HAP-1 (cell line): ENCODE data around the gene VMO1.

Source experiments
- DNase-seq, 2 experiments: peaks; one replicate each; pipeline ENCODE4 v3.0.0-alpha.2; 2016 to 2020; ENCODE audit warnings: low spot score in 2 of 2
- H3K27me3 ChIP-seq: fragments of 250-450 bp; sonication (Bioruptor Pico); 2 replicates; pipeline ENCODE4 v1.5.1; 2020; ENCODE audit warnings: low read depth, mild to moderate bottlenecking, moderate library complexity
- H3K36me3 ChIP-seq: fragments of 250-450 bp; sonication (Bioruptor Pico); replicated peaks from 2 replicates; pipeline ENCODE4 v1.5.1; 2020; ENCODE audit warnings: mild to moderate bottlenecking
- H3K4me1 ChIP-seq: fragments of 250-450 bp; sonication (Bioruptor Pico); 2 replicates; pipeline ENCODE4 v1.5.1; 2020; ENCODE audit warnings: mild to moderate bottlenecking
- H3K4me3 ChIP-seq: fragments of 250-450 bp; sonication (Bioruptor Pico); 2 replicates; pipeline ENCODE4 v1.5.1; 2020; ENCODE audit warnings: mild to moderate bottlenecking, moderate library complexity
- H3K9me3 ChIP-seq: fragments of 250-450 bp; sonication (Bioruptor Pico); 2 replicates; pipeline ENCODE4 v1.5.1; 2020; ENCODE audit warnings: mild to moderate bottlenecking, moderate library complexity
- in situ Hi-C: fragments of 300-500 bp; cut with MboI; formaldehyde crosslinking; loops from 3 replicates; pipeline ENCODE4 v1.14.3; 2020; ENCODE audit warnings: low sequenced_read_pairs, inconsistent platforms, mixed read lengths

The VMO1 gene

GRCh38 chr17:4810696-4811290 is 24.6 kb upstream of the VMO1 start:
- no peaks in the 10 kb centered on the region for H3K4me1 ChIP-seq
- no peaks in the 10 kb centered on the region for H3K27me3 ChIP-seq
- in situ Hi-C loops, result no loop called here
- no peaks in the 10 kb centered on the region for H3K9me3 ChIP-seq
- peaks cover 22% of the 10 kb centered on the region for H3K36me3 ChIP-seq
- no peak for DNase-seq
- no peak overlapping the region for H3K4me3 ChIP-seq

GRCh38 chr17:4808378-4808767 is 22.2 kb upstream of the VMO1 start:
- Histone ChIP-seq H3K4me3 (no peak overlapping the region), H3K9me3 (no peaks in the 10 kb centered on the region), H3K27me3 (no peaks in the 10 kb centered on the region), H3K36me3 (peaks cover 17% of the 10 kb centered on the region), H3K4me1 (no peaks in the 10 kb centered on the region)
- in situ Hi-C loops, result no loop called here
- DNase-seq, result no peak

GRCh38 chr17:4807605-4808377 is 21.6 kb upstream of the VMO1 start:
- Histone ChIP-seq H3K4me3 (peak overlapping the region; percentile 77), H3K27me3 (no peaks in the 10 kb centered on the region), H3K4me1 (no peaks in the 10 kb centered on the region), H3K9me3 (no peaks in the 10 kb centered on the region), H3K36me3 (peaks cover 17% of the 10 kb centered on the region)
- DNase-seq, result no peak
- in situ Hi-C loops, result no loop called here

GRCh38 chr17:4806777-4807604 is 20.8 kb upstream of the VMO1 start, which contains the start of gene PLD2:
PLD2 (plus strand) TSS chr17:4807152; CDS start chr17:4807773, 621 bp downstream.
- Histone ChIP-seq H3K9me3 (no peaks in the 10 kb centered on the region), H3K4me1 (no peaks in the 10 kb centered on the region), H3K4me3 (peak within 1 kb of the TSS; percentile 77), H3K36me3 (peaks cover 17% of the 10 kb centered on the region), H3K27me3 (no peaks in the 10 kb centered on the region)
- peak; percentile 81 to 95 for DNase-seq
- in situ Hi-C loops, result no loop called here

- in situ Hi-C loops, result no loop called here
- no peaks in the 10 kb centered on the region for H3K4me1 ChIP-seq
- DNase-seq, result peak; percentile 51 to 65
- no peaks in the 10 kb centered on the region for H3K27me3 ChIP-seq
- H3K4me3 ChIP-seq, result peak overlapping the region; percentile 44
- H3K9me3 ChIP-seq, result no peaks in the 10 kb centered on the region
- H3K36me3 ChIP-seq, result peaks cover 17% of the 10 kb centered on the region
These were observed 20.3 kb upstream of the VMO1 start for GRCh38 chr17:4806456-4806776.

GRCh38 chr17:4802228-4802627 is 16.1 kb upstream of the VMO1 start, which contains the start of gene C17orf114:
C17orf114 (minus strand) TSS chr17:4802328.
- no peak for DNase-seq
- in situ Hi-C loops, result no loop called here
- H3K4me3 ChIP-seq, result no peak within 1 kb of the TSS

GRCh38 chr17:4800462-4801196 is 14.5 kb upstream of the VMO1 start:
- no peaks in the 10 kb centered on the region for H3K27me3 ChIP-seq
- peaks cover 6% of the 10 kb centered on the region for H3K4me1 ChIP-seq
- no peak for DNase-seq
- H3K4me3 ChIP-seq, result no peak overlapping the region
- peaks cover 22% of the 10 kb centered on the region for H3K36me3 ChIP-seq
- in situ Hi-C loops, result no loop called here
- H3K9me3 ChIP-seq, result no peaks in the 10 kb centered on the region

More at GRCh38 chr17:4802228-4802627, 16.1 kb upstream of the VMO1 start, which contains the start of gene C17orf114:
- H3K4me1 ChIP-seq, result no peaks in the 10 kb centered on the region; the same call in none of the 2 replicates
- H3K36me3 ChIP-seq, result peaks cover 17% of the 10 kb centered on the region
- H3K9me3 ChIP-seq, result no peaks in the 10 kb centered on the region
- no peaks in the 10 kb centered on the region for H3K27me3 ChIP-seq

- Histone ChIP-seq H3K4me3 (peak overlapping the region; percentile 96), H3K36me3 (peaks cover 22% of the 10 kb centered on the region), H3K27me3 (no peaks in the 10 kb centered on the region), H3K9me3 (no peaks in the 10 kb centered on the region), H3K4me1 (peaks cover 6% of the 10 kb centered on the region)
- DNase-seq, result peak; percentile 45 to 75
- in situ Hi-C loops, result no loop called here
These were observed 10.4 kb upstream of the VMO1 start for GRCh38 chr17:4796552-4796920.

GRCh38 chr17:4795168-4795567 is 9.0 kb upstream of the VMO1 start:
- no peaks in the 10 kb centered on the region for H3K9me3 ChIP-seq
- DNase-seq, result no peak
- H3K27me3 ChIP-seq, result no peaks in the 10 kb centered on the region
- peaks cover 22% of the 10 kb centered on the region for H3K36me3 ChIP-seq
- H3K4me3 ChIP-seq, result no peak overlapping the region
- in situ Hi-C loops, result no loop called here
- H3K4me1 ChIP-seq, result peaks cover 6% of the 10 kb centered on the region

- peak overlapping the region; percentile 37 for H3K4me3 ChIP-seq
- peaks cover 3% of the 10 kb centered on the region; the same call in 1 of the 2 replicates for H3K9me3 ChIP-seq
- H3K27me3 ChIP-seq, result no peaks in the 10 kb centered on the region
- peaks cover 15% of the 10 kb centered on the region for H3K4me1 ChIP-seq
- in situ Hi-C loops, result no loop called here
- H3K36me3 ChIP-seq, result no peaks in the 10 kb centered on the region
- DNase-seq, result no peak
These were observed 4.5 kb upstream of the VMO1 start for GRCh38 chr17:4790705-4791088.

- DNase-seq, result peak; percentile 81 to 89
- H3K4me3 ChIP-seq, result peak overlapping the region; percentile 37
- no peaks in the 10 kb centered on the region for H3K27me3 ChIP-seq
- peaks cover 15% of the 10 kb centered on the region for H3K4me1 ChIP-seq
- no peaks in the 10 kb centered on the region for H3K36me3 ChIP-seq
- in situ Hi-C loops, result no loop called here
- H3K9me3 ChIP-seq, result peaks cover 3% of the 10 kb centered on the region; the same call in 1 of the 2 replicates
These were observed 4.0 kb upstream of the VMO1 start for GRCh38 chr17:4789951-4790704.

- Histone ChIP-seq H3K4me3 (peak overlapping the region; percentile 37), H3K27me3 (no peaks in the 10 kb centered on the region), H3K9me3 (peaks cover 3% of the 10 kb centered on the region; the same call in 1 of the 2 replicates), H3K36me3 (no peaks in the 10 kb centered on the region), H3K4me1 (peaks cover 15% of the 10 kb centered on the region)
- no peak for DNase-seq
- in situ Hi-C loops, result no loop called here
These were observed 3.5 kb upstream of the VMO1 start for GRCh38 chr17:4789701-4789950.
